ENCODE results near the gene SUCLG2.

The SUCLG2 gene

DNA sequence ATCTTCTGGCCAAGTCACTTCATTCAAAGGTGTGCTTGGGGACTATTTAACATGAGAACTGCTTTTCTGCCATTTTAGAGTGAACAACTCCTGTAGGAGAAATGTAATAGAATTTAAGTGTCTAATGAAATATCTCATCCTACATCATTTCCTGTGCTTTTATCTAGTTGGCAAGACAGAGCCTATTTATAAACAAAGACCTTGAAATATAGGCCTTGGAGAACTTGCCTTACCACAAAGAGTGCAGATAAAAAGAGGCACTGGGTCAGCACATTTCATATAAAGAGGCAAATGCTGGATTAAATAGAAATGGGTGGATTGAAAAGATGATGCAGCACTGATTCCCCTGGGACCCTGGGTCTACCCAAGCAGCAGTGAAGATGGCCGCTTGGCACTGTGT lies 278.0 kb downstream of the SUCLG2 start:
- no peak for DNase-seq

DNA sequence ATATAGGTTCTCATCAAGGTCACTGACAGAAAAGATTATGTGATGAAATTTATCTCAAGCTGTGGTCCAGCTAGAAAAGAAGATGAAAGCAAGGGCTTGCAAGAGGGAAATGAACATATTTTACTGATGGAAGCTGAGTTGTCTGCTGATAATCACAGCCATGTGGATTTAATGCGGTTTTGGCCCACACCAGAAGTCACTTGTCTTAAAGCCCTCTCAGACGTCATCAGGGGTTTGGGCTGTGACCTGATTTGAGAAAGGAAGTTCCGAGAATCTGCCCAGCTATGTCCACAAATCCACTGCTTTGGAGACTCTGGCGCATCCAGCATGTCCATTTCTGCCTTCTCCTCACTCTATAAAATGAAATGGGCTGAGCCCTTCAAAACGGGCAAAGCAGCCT lies 278.4 kb downstream of the SUCLG2 start:
- DNase-seq = no peak

DNA sequence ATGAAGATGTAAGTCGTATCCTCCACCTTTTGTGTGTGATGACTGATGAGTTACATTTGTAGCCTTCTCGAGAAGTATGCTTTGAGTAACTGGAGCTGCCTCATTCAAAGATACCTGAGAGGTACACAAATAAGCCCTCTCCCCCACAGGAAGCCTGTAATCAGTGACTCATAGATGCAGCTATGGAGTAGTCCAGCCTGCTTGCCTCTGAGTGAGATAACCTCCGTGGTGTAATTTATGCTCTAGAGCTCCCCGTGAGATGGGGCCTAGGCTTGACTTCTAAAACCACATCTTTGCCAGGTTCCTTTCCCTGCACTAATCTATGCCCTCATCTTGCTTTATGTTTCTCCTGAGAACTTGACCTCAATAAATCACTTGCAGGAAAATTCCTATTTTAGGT lies 291.7 kb downstream of the SUCLG2 start:
- DNase-seq = no peak

DNA sequence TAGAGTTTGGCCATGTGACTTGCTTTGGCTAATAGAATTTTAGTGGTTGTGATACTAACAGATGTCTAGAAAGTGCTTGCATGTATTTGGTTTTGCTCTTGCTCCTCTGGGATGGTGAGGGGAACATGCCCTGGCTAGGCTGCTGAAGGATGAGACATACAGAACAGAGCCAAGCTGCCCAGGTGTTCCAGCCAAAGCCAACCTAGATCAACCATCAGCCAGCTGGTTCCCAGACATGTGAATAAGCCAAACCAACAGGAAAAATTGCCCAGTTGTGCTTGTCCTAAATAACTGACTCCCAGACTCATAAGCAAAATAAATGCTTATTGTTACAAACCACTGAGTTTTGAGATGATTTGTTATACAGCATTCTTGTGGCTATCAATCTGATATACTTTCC lies 292.6 kb downstream of the SUCLG2 start:
- no peak for DNase-seq

DNA sequence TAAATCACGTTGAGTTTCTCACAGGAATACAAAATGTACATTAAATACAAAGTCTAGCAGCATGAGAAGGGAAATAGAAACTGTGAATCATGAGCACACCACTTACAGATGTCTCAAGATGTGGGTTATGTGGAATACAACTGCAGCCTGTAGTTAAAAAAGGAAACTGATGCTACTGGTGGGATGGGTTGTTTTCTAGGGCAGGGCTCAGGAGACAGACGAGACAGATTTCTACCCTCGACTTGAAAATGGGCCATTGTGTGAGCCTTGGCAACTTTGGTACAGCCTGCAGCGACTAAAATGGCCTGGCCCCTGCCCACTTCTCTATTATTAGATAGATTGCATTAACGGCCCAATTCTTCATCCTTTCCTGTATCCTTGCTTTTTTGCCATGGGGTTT lies 293.1 kb downstream of the SUCLG2 start:
- DNase-seq = no peak

DNA sequence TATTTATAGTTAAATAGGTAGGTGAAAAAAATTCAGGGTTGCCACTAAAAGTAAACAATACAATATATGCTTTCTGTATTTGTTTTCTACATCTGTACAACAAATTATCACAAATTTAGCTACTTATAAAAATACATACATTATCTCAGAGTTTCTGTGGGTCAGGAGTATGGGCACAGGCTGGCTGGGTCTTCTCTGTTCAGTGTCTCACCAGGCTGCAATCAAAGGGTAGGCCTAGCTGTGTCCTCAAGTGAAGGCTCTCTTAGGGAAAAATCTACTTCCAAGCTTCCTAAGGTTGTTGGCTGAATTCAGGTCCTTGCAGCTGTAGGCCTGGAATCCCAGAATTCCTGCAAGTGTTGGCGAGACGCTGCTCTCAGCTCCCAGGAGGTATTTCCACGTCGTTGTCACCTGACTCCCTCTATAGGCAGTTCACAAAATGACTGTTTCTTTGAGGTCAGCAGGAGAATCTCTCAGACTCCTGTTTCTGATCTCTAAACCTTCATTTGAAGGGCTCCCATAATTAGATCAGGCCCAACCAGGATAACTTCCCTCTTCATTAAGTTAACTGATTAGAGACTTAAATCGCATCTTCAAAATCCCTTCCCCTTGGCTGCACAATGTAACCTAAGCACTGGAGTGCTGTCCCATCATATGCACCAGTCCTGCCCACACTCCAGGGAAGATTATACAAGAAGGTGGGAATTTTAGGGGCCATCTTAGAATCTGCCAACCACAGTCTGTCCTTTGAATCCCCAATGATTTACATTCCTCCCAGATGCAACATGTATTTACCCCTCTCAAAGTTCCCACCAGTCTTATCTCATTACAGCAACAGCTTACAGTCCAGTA lies 296.6 kb downstream of the SUCLG2 start:
- DNase-seq = no peak

DNA sequence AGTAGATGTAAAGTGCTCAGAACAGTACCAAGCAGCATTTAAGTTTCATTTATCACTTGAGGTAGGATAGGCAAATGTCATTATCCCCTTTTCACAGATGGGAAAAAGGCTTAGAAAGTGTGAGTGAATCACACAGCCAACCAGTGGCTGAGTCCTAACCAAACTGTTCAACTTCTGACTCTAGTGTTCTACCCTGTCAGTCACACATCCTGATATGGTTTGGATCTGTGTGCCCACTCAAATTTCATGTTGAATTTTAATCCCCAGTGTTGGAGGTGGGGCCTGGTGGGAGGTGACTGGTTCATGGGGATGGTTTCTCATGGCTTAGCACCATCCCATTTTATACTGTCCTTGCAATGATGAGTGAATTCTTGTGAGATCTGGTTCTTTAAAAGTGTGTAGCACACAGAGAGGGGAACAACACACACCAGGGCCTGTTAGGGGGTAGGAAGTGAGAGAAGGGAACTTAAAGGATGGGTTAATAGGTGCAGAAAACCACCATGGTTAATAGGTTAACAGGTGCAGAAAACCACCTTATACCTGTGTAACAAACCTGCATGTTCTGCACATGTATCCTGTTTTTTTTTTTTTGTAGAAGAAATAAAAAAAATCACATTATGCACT lies 304.7 kb downstream of the SUCLG2 start:
- DNase-seq = no peak

DNA sequence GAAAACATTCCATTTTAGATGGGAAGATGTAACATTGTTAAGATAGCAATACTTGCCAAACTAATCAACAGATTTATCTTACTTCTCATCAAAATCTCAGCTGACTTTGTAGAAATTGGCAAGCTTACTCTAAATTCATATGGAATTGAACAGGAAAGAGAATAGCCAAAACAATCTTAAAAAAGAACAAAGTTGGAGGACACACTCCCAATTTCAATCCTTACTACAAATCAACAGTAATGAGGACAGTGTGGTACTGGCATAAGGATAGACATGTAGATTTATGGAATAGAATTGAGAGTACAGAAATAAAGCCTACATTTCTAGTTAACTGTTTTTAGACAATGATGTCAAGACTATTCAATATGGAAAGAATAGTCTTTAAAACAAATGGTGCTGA lies 308.3 kb downstream of the SUCLG2 start:
- no peak for DNase-seq

DNA sequence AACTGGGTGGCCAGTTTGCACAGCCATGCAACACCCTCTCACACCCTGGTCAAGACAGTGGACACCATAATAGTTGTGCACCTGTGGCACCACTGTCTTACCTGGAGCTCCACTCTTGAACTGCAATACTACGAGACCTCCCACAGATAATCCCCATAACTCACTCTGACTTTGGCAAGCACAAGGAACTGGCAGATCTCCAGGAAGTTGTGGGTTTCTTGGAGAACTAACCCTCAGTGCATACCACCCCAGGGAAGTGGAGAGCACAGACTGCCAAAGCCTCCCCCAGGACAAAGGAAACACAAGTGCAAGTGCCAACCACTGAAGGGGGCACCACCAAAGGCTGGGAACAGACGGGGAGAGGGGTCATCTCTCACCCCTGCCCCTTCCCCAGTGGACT lies 318.6 kb downstream of the SUCLG2 start:
- DNase-seq = no peak

DNA sequence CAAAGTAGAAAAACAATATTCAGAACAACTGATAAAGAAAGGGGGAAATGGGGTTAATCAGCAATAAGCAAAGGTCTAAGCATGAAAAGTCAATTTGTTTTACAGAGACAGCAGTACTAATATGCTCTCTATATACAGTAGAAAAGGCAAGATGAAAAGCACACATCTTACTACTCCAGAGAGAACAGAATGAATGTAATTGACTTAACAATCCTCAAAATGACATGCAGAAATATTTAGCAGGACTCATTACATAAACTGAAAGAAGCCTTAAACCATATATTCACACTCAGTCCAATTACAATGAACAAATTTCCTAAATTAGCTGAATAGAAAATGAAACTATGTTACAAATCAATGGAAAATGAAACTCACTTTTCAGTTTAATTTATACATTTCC lies 319.8 kb downstream of the SUCLG2 start:
- no peak for DNase-seq

DNA sequence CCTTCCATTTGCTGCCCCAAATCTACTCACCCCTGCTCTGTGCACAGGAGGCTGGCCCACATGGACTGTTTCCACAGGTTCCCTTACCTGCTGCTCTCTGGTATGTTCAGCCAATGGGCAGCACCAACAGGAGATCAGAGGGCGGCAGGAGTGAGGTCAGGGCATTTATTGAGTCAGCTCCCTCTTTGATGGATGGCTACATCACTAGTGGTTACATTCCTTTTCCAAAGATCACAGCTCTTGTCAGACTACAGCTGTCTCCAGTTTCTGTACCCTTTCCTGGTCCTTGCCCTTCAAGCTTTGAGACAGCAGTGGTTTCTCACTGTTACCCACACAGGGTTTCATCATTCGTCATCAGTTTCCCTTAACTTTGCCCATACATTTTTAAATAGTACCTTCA lies 325.1 kb downstream of the SUCLG2 start:
- DNase-seq = no peak

DNA sequence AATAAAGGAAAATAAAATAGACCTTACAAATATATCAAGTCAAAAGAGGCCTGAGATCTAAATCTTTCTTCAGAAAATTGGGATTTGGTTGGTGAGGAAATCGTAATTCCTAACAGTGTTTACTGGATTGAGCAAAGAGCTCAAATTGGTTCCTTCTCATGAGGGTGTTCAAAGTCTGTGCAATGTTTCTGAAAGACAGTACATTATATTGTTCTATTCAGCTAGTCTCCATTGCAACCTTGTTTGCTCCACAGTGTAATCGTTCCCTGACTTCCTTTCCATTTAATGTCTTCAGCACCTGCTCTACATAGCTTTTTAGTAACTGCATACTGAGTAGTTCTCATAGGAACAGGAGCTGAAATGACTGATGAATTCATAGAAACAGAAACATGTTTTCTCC lies 326.8 kb downstream of the SUCLG2 start:
- DNase-seq = no peak

DNA sequence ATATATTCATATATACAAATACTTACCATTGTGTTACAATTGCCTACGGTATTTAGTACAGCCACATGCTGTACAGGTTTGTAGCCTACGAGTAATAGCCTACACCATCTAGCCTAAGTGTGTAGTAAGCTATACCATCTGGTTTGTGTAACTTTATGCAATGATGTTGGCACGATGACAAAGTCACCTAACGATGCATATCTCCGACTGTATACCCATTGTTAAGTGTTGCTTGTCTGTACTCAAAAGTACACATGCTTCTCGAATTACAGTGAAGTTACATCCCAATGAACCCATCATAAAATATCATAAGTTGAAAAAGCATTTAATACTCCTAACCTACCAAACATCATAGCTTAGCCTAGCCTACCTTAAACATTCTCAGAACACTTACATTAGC lies 329.2 kb downstream of the SUCLG2 start:
- peak; percentile 0 for DNase-seq
